ENCODE results near the gene MORC3.
"Not testable (repeated sequence)": the region's sequence is repeated elsewhere in the genome, so short reads cannot be mapped to it uniquely, and the experiment has no call there.

The MORC3 gene

DNA sequence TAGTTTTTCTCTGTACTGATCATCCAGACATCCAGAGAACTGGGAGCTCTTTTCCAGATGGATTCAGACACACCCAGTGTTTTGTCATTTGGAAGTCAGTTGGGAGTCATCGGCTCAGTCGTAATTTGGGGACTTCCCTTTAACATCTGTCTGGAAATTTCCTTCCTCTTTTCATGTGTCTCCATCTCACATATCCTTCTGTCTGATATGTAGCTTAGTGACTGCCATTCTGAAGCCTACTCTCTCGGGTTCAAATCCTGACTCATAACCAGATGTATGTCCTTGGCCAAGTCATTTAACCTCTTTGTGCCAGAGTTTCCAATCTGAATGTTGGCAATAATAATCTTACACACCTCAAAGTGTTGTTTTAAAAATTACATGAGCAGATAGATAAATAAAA lies 3.0 kb downstream of the MORC3 start:
- DNase-seq = peak; percentile 52

DNA sequence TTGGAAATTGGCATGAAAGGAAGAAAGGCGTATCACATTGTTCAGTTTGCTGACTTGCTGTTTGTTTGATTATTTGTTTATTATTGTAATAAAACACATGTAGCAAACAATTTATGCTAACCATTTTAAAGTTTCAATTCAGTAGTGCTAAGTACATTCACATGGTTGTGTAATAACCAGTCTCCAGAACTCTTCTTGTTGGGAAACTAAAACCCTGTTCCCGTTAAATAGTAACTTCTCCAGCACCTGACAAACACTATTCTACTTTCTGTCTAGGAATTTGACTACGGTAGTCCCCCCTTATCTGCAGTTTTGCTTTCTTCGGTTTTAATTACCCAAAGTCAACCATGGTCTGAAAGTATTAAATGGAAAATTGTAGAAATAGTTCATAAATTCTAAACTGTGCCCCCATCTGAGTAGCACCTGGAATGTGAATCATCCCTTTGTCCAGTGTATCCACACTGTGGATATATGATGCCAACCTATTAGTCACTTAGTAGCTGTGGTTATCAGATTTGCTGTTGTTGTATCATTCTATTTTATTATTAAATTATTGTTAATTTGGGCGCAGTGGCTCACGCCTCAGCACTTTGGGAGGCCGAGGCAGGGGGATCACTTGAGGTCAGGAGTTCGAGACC lies 5.5 kb downstream of the MORC3 start:
- DNase-seq = no peak

DNA sequence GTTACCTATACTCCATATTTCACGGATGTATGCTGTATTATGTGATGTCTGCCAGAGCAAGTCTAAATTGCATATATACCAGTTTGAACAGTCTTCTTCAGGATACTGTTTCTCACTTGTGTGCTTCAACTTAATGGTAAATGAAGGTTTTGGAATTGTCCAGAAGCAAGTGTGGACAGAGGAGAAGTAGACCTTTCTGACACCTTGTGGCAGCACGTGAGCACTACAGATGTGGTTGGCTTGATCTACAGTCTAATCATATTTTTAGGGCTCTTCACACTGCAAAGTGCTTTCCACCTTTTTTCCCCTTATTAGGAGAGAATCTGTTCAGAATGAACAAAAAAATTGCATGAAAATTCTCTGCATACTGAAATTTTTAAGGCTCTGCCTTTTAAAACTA lies 10.9 kb downstream of the MORC3 start:
- no peak for DNase-seq

DNA sequence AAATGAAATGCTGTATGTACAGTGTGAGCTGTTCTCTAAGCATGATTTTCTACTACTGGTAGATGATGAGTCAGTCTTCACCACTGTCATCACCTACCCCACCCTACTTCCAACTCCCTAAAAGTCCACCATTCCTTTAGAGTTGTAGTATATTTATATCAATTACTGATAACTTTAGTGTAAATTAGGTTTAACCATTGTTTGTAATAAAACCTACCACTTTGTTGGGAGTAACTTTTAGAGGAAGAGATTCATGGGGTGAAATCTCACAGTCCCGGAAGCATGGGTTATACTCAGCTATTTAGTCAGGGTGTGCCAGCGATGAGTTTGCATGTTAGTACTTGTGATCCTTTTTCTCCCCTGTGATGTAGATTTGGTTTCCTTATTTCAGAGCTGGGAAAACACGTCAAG lies 17.1 kb downstream of the MORC3 start:
- no peak for DNase-seq

DNA sequence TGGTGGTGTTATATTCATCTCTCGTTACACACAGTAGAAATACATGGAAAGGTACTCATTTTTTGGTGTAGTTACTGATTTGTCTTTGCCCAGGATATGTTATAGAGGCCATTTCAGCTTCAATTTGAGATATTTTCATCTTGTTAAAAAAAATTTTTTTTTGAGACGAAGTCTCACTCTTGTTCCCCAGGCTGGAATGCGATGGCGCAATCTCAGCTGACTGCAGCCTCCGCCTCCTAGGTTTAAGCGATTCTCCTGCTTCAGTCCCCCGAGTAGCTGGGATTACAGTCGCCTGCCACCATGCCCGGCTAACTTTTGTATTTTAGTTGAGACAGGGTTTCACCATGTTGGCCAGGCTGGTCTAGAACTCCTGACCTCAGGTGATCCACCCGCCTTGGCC lies 19.0 kb downstream of the MORC3 start:
- no peak for DNase-seq

DNA sequence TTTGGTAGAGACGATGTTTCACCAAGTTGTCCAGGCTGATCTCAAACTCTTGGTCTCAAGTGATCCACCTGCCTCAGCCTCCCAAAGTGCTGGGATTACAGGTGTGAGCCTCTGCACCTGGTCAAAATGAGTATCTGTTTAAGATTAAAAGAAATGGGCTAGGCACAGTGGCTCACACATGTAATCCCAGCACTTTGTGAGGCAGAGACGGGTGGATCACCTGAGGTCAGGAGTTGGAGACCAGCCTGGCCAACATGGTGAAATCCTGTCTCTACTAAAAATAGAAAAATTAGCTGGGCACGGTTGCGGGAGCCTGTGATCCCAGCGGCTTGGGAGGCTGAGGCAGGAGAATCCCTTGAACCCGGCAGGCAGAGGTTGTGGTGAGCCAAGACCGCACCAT lies 22.6 kb downstream of the MORC3 start:
- not testable (repeated sequence) for DNase-seq

DNA sequence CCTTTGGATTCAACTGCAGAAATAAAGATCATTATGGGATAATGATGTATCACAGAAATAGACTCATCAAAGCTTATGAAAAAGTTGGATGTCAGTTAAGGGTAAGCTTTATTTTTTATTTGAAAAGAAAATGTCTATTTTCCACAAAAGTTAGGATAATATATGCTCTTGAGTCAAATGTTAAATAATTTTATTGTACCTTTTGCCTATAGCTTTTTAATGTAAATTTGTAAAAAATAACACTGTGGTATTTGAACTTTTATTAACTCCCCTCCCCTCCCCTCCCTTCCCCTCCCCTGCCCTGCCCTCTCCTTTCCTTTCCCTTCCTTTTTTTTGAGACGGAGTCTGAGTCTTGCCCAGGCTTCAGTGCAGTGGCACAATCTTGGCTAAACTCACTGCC lies 24.9 kb downstream of the MORC3 start:
- no peak for DNase-seq

DNA sequence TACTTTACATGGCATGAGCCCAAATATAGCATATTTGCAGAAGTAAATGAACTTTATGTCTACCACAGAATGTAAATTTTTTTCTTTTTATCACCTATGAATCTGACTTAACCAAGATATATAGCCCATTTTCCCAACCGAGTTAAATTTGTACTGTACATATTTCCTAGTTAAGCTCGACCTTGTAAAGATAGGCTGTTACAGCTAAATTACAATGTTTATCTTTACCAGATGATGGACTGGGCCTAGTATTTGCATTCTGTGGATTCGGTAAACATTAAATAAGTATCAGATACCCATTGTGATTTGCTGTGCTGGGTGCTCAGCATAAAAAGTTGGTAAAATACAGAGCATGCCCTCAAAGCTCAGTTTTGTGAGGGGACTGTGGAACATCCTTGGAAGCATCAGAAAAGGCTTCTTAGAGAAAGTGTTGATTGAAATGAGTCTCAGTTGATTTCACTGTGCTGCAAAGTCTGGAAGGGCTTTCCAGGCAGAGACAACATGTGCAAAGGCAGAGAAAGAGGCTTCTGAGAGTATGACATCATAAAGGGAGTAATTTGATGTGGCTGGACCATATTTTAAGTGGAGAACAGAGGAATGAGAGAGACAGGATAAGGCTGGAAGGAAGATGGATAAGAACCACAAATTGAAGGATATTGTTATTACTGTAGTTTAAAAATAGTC lies 27.4 kb downstream of the MORC3 start:
- no peak for DNase-seq

DNA sequence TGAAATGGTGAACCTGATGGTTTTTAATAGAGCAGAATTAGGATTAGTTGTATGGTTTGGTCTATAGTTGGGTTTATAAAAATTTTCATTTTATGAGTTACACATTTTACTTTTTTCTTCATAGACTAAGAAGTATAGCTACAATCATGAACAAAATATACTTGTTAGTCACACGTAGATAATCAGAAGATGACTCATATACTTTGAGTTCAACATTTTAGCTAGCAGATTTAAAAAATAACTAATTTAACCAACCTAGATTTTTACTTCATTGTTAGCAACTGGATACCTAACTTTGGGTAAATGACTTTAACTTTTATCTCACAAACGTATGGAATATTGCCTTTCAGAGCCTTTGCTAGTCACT lies 27.9 kb downstream of the MORC3 start:
- DNase-seq = no peak

DNA sequence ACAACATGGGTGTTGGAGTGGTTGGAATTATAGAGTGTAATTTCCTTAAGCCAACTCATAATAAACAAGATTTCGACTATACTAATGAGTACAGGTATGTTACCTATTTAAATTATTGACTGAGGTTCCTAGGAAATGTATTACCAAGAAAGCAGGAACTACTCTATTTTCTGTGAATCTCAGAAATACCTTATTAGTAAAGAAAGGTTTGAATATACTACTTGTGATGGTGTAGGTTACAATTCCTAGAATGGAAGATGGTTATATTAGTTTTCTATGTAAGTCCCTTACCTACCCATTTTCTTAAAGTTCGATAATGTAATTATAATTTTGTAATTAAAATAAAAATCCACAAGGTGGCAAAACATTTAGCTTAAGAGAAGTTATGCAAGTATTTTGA lies 29.3 kb downstream of the MORC3 start:
- no peak for DNase-seq

DNA sequence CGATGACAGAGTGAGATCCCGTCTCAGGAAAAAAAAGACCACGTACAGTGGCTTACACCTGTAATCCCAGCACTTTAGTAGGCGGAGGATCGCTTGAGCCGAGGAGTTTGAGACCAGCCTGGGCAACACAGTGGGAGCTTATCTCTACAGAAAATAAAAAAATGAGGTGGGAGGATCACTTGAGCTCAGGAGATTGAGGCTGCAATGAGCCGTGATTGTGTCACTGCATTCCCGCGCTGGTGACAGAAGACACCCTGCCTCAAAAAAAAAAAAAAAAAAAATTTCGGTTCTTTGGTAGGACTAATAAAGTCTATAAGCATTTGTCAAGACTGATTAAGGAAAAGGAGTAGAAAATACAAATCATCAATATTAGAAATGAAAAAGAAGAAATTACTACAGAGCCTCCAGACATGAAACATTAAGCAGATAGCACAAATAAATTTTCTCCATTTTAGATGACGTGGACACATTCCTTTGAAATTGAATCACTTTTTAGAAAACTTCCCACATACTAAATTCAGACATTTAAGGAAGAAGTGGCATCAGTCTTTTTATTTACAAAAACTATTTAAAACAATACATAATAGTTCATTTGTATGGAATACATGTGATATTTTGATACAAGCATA lies 30.4 kb downstream of the MORC3 start:
- no peak for DNase-seq

DNA sequence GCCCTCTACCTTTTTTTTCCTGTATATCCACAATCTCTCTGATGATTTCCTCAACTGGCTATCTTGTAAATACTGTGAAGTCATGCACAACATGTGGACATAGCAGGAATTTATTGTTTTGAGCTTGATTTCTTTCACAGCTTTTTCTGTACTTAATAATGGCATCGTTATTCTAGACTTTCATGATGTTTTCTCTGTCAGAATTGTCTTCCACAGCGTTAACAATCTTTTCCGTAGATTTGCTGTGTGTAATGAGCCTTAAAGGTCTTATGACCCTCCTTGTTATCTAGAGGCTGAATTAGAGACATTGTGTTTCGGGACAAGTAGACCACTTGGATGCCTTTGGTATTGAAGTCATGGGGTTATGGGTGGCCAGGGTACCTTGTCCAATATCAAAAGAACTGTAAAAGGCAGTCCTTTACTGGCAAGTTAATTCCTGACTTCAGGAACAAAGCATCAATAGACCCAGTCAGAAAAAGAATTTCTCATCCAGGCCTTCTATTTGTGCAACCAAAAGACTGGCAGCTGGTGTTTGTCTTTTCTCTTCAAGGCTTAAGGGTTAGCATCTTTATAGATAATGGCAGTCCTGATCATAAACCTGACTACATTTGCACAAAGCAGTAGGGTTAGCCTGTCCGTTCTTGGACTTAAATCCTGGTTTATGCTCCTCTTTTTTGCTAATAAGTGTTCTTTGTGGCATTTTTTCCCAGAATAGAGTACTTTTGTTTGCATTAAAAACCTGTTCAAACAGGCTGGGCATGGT lies 35.1 kb downstream of the MORC3 start:
- no peak for DNase-seq

DNA sequence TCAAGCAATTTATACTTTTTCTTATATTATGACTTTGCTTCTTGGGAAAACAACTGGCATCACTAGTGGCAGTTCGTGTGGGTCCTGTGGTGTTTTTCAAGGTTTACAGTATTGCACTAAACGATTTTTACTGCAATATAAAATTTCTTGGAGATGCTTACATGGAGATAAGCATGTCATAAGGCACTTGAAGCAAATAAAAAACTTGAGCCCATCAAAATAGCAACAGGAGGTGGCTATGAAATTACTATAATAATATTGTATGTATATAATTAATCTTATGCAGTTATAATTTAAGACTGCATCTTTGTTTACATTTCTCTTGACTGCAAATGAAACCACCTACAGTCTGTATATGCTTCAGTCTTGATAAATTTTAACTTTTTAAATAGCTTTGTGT lies 35.9 kb downstream of the MORC3 start:
- DNase-seq = no peak

DNA sequence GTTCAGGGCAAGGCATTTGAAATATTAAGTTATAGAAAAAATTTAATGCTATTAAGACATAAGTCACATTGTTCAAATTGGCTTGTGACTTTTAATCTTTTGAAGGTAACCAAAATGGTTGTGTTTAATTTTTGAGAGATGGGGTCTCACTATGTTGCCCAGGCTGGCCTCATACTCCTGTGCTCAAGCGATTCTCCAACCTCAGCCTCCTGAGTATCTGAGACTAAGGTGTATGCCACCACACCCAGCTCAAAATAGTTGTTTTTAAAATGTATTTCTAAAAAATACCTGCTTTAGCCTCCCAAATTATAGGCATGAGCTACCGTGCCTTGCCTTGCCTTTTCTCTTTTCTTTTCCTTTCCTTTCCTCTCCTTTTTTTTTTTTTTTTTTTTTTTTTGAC lies 39.2 kb downstream of the MORC3 start:
- DNase-seq = no peak

DNA sequence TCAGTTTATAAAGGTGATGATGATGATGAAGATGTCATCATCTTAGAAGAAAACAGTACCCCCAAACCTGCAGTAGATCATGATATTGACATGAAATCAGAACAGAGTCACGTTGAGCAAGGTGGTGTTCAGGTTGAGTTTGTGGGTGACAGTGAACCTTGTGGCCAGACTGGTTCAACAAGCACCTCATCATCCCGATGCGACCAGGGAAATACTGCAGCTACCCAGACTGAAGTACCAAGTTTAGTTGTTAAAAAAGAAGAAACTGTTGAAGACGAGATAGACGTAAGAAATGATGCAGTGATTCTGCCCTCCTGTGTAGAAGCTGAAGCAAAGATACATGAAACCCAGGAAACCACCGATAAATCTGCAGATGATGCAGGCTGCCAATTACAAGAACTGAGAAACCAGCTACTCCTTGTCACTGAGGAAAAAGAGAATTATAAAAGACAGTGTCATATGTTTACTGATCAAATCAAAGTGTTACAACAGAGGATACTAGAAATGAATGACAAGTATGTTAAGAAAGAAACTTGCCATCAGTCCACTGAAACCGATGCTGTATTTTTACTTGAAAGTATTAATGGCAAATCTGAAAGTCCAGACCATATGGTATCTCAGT lies 49.2 kb downstream of the MORC3 start:
- no peak for DNase-seq

DNA sequence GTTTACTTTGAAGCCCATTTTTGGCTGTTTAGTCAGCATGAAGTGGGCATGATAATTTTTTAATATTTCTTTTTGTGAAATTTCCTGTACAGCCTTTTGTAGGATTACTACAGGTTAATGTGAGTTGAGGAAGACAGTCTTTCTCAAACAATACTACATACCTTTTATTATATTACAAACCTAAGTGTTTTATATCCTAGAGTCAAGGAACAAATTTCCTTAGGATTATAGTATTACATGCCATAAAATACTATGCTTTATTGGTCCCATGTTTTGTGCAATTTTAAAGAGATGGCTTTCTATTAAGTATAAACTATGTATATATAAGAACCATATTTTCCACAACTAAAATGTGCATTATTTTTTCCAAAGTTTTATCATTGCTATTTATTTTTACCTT lies 56.0 kb downstream of the MORC3 start:
- no peak for DNase-seq

DNA sequence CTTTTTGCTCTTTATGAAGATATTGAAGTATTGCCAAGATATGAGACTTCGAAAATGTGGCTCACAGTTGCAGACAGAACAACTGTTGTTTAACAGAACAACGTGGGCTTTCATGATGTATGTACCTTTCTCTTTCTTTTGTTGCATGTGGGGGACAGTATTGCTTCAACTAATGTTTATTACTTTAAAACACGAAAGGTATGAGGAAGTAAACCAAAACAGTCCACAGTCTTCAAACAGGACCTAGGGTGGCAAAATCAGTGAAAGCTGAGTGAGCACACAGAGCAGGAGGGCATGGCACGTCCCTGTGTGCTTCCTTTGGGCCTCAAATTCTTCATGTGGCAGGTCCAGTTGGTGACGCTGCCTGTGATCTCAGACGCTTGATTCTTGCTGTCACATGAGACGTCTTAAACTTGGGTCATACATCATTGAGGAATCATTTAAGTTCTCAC lies 57.4 kb downstream of the MORC3 start:
- DNase-seq = no peak

DNA sequence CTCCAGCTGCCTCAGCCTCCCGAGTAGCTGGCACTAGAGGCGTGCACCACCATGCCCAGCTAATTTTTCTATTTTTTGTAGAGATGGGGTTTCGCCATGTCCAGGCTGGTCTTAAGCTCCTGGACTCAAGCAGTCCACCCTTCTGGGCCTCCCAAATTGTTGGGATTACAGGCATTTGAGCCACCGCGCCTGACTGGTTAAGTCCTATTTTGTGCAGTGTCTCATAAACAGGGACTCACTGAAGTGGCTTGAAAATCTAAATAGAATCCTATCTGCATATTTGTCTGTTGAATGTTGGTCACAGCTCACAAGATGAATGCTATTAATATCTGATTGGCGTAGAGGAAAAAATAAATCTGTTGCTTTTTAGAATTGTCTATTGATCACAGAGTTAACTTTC lies 59.3 kb downstream of the MORC3 start:
- DNase-seq = no peak

DNA sequence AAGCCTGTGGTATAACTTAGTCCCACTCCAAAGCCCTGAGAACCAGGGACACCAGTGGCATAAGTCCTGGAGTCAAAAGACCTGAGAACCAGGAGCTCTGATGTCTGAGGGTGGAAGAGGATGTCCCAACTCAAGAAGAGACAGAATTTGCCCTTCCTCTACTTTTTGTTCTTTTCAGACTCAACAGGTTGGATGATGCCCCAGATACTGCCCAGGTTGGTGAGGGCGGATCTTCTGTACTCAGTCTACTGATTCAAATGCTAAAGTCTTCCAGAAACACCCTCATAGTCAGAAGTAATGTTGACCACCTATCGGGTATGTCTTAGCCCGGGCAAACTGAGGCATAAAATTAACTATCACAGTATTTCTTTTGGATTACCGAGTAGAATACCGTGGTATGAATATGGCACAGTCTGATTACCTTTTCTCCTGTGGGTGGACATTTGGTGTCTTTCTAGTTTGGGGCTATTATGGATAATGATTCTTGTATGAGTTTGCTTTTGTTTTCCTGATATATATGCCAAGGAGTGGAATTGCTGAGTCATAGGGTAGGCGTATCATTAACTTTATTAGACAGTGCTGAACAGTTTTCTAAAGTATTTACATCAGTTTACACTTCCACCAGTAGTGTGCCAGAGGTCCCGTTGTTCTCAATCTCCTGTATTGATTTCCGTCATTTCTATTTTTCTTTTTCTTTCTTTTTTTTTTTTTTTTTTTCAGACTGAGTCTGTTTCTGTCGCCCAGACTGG lies 62.0 kb downstream of the MORC3 start:
- no peak for DNase-seq

DNA sequence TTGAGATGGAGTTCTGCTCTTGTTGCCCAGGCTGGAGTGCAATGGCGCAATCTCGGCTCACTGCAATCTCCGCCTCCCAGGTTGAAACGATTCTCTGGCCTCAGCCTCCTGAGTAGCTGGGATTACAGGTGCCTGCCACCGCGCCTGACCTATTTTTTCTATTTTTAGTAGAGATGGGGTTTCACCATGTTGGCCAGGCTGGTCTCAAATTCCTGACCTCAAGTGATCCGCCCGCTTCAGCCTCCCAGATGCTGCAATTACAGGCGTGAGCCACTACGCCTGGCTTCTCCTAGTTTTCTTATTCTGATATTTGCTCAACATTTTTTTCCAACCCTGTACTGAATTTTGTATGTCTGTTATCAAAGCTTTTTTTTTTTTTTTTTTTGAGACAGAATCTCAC lies 62.7 kb downstream of the MORC3 start:
- not testable (repeated sequence) for DNase-seq

DNA sequence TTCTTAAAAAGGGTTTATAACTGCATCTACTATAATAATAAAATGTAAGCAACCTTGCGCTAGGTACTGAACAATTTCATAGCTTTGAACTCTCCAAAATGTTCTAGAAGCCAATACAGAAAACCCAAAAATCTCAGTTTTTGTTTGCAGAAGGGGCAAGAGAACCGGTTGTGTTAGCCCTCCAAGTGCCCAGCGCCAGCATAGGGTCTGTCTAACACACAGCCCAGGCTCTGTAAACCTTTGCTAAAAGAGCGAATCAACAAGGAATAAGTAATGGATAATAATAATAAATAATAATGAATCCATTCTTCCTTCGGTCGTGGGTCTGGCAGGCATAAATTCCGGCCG lies 64.9 kb downstream of the MORC3 start:
- DNase-seq = no peak

DNA sequence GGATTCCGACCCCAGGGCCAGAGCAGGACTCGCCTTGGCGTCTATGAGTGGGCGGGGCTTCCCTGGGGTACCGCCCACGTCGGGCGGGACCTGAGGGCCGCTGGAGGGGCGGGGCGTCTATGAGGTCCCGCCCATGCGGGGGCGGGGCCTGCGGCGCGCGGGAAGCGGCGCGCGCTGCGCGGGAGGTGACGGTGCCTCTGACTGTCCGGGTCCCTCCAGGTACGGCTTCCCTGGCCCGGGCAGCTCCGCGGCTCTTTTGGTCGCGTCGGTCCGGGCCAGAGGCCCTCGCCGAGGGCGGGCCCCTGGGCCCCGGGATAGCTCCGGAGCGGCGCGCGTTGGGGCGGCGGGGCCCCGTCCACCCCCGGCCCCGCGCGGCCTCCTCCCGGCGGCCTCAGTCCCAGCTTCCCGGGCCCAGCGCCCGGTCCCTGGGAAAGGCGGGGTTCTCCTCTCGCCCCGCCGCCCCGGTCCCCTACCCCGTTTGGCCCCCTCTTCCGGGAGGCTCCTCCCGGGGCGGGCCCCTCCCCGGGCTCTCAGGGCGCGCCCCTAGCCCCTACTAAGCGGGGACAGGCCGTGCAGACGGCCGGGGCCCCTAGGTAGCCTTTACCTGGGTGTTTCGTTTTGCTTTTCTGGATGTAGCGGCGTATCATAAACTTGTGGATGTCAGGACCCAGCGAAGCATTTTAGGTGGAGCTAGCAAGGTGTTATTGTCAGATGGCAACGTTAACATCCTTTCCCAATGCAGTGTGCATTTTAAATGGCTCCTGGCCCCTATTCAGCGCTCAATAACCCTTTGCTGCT lies 65.4 kb downstream of the MORC3 start, which contains the start of gene CHAF1B:
TSS of gene CHAF1B (plus strand) at position 160 of the 798 bp plus-strand sequence. CDS start 745 bp downstream, outside the sequence.
- DNase-seq = no peak
